HTERT RPE-1 (cell line): Measurements from ENCODE around the gene UGT1A1.

ENCODE experiments used
- in situ Hi-C: fragments of 300-500 bp; cut with MboI; formaldehyde crosslinking; loops from 4 replicates; pipeline ENCODE4 v1.14.3; 2020; ENCODE audit warnings: low sequenced_read_pairs

Gene UGT1A1

DNA sequence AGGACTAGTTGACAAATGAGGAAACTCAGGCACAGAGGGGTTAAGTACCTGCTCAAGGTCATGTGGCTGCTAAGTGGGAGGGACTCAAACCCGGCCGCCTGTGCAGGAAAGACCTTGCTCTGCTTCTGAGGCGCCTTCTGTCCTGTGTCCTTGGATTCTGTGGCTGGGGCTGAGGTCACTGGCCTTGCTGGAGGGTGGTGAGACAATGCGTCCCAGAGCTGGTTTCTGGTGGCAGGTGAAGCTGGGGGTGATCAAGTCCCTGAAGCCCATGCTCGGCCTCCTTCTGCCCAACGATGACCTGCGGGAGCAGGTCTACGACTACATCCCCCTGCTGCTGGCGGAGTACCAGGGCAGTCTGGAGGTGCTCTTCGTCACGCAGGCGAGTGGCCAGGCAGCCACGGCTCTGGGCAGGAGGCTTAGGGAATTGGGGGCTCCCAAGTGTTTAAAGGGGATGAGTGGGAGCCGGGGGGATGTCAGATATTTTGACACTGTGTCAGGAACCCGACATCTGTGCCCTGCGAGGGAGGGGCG, 34.1 kb downstream of the UGT1A1 start:
- in situ Hi-C loops: no loop called here

DNA sequence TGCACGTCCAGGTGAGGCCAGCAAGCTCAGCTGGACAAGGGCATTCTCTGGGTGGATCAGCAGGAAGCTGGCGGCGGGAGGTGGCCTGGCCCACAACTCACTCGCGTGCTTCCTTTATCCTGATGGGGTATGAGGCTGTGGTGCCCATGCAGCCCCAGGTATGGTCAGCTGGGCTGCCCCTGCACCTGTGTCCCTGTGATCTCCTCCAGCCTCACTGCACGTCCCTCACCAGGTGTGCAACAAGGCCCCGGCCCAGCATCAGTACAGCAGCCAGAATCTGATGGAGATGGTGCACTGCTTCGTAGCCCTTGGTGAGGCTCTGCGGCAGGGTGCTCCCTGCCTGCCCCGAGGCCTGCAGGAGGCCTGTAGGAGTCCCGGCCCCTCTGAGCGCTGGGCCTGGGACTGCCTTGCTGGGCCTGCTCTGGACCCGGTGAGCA, 35.7 kb downstream of the UGT1A1 start:
- in situ Hi-C loops: no loop called here

DNA sequence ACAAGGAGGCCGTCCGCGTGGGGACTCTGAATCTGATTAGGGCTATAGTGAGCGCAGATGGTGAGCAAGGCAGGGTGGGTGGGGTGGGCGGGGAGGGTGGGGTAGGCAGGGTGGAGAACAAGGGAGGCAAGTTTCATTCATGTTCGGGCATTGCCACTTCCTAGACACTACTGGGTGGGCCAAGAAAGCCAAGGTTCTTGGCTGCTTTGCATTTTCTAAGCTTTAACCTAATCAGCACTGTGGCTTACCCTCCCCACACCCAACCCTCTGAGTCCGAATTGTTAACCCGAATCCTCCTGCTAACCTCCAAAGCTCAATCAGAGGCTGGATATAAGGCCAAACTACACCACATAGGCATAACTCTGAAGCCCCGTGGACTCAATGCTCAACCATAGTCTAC, 36.2 kb downstream of the UGT1A1 start:
- in situ Hi-C loops: no loop called here

DNA sequence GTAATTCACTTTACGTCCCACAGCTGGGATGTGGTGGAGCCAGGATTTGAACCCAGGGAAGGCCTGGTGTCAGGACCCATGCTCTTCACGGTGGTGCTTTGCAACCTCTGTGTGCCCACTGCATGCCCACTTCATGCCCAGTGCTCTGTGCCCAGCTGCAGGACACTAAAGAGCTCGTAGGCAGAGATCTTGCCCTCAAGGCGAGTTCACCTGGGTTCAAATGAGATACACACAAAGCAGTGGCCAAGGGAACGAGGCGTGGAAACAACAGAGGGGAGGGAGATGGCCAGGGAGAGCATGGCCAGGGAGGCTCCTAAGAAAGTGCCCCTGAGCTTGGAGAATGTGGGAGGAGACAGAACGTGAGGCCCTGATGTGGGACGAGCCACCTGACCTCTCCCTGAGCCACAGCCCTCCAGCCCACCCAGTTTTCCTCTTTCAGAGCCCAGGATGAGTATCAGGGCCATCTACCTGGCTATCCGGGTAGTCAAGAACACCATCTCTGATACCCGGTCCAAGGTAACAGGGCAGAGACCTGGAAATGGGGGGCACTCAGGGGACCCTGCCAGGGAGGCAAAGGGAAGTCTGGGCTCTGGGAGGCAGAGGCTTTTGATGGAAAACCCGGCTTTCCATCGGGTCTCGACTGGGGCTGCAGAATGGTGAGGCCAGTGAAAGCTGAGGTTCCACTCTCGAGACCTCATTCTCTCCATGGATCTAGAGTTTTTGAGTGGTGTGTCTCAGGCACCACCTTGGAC, 38.4 kb downstream of the UGT1A1 start:
- in situ Hi-C loops: no loop called here

DNA sequence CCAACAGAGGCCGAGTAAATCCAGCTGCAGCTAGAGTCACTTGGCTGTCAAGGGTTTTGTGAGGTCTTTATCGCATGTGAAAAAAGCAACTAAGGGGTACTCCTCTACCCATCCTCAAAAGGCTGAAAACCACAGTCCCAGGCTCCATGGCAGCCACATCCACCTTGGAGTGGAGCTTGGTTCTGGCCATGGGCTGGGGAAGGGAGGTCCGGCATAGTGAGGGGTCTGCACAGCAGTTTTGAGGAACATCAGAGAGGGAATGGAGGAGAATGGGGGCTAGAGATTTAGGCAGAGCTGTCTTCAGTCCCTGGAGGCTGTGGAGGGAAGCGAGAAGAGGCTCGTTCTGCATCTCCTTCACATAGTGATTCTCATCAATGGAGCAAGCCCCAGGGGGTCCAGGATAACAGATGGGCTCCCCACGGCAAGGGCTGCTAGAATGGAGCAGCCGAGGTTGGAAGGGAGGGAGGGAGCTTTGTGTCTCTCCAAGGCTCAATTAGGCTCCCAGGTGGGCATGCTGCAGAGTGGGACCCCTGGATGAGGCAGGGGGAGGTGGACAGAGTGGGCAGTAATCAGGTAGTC, 39.1 kb downstream of the UGT1A1 start:
- in situ Hi-C loops: no loop called here

DNA sequence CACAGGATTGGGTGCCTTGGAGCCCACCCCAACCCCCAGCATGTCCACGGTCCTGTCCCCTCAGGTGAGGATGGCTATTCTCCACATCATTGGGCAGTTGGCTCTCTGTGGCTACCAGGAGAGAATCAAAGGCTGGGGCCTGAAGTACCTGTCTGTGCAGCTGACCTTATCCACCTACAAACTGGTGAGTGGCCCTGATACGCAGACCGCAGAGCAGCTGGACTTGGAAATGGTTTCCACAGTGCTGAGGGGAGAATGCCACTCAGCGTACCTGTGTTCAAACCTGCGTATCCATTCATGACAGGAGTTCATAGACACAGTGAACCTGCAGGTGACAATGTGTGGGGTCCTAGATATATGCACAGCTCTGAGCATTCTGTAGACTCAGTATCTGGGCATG, 39.6 kb downstream of the UGT1A1 start:
- in situ Hi-C loops: no loop called here

DNA sequence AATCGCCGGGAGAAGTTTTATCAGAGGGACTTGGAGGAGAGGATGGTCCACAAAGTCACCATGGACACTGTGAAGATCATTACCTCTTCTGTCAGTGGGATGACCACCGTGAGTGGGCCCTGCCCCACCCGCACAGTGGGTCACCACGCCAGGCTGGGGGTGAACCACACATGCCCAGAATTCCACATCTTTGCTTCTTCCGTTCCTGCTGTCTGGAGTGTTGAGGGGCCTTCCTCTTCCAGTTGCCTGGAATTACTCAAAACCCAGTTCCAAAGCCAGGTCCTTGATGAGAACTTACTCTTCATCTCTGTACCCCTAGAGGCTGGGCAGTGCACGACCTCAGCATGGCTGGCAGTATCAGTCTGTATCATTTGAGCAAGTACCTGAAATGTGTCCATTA, 40.1 kb downstream of the UGT1A1 start:
- in situ Hi-C loops: no loop called here

DNA sequence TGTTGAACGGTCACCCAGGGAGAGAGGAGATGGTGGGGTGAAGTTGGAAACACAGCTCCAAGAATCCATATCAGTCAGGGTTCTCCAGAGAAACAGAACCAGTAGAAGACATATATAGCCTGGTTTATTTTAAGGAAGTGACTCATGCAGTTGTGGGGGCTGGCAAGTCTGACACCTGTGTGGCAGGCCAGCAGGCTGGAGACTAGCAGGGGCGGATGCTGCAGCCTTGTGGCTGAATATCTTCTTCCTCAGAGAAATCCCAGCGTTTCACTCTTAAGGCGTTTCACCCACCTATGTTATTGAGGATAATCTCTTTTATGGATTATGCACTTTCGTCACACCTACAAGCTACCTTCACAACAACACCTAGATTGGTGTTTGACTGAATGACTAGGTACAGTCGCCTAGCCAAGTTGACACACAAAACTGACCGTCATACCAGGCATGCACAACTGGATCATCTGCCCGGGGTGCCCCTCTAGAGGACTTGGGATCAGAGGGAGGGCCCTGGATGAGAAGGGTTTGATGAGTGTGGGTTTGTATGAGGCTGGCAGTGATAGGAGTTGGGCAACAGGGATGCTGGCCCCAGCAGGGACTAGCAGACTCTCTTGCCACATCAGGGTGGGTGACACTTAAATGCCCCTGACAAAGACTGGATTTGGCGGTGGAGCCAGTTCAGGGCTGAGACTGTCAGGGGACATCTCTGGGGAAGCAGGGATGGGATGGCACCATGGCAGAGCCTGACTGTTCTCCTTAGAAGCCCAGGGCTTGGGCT, 41.5 kb downstream of the UGT1A1 start:
- in situ Hi-C loops: no loop called here

DNA sequence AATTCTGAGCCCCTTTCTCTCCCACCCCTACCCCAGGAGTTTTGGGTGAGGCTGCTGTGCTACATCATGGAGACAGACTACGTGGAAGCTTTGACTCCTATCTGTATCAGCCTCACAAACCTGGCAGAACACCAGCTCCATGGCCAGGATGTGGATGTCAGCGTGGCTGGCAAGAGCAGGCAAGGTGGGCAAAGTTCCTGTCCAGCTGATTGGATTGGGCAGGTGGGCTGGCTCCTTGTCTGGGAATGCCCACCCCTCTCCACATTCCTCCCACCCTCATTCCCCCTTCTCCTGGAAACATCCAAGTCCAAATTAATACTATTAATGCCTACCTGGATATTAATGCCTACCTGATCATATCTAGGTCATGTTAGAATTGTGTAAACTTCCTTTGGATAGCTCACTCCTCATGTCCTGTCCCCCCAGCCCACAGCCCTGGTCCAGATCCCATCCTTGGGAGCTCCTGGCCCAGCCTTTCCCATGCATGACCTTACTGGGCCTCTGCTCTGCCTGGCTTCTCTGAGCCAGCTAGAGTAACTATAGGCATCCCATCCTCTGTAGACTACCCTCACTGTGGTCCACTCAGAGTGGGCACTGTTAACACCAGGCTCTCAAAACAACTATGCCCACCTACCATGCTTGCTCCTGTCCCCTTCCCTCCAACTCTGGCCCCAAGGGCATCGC, 42.2 kb downstream of the UGT1A1 start:
- in situ Hi-C loops: no loop called here

DNA sequence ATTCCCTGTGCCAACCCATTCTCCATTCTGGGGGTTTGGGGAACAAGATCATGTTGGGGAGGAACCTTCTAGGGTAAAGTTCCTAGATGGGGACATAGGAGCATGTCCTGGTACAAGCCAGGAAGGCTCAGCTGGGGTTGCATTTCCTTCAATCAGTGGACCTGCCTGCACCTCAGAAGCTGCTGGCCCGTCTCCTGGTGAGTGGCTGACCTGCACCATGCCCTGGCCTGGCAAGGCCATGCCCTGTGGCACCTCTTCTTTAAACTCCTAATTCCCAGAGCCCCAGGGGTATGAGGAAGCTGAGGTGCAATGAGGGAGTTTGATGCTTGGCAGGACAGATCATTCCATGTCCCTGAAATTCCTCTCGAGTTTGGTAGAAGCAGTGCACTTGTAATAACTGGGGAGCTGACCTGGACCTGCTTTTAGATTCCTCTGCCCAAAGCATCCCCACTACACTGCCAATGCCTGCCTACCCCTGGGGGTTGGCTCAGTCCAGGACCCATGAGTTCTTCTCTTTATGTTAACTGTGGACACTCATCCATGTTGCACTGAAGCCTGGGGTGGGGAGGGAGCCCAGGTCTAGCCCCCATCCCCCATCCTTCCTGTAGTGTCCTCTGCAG, 43.3 kb downstream of the UGT1A1 start:
- in situ Hi-C loops: no loop called here

DNA sequence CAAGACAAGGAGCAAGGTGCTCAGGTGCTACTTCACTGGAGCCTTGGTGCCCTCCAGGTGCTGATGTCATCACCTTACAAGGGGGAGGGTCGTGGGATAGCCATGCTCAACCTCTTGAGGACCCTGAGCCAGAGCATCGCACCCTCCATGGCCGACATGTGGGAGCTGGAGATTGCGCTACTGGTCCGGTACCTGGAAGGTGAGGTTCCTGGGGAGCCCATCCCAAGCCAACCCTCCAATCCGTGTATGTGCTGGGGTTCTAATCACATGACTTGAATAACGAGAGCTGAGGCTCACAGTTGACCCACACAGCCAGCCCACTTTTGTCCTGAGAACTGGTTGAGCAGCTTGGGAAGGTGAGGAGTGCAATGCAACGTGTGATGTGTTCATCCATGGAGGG, 43.9 kb downstream of the UGT1A1 start:
- in situ Hi-C loops: no loop called here

DNA sequence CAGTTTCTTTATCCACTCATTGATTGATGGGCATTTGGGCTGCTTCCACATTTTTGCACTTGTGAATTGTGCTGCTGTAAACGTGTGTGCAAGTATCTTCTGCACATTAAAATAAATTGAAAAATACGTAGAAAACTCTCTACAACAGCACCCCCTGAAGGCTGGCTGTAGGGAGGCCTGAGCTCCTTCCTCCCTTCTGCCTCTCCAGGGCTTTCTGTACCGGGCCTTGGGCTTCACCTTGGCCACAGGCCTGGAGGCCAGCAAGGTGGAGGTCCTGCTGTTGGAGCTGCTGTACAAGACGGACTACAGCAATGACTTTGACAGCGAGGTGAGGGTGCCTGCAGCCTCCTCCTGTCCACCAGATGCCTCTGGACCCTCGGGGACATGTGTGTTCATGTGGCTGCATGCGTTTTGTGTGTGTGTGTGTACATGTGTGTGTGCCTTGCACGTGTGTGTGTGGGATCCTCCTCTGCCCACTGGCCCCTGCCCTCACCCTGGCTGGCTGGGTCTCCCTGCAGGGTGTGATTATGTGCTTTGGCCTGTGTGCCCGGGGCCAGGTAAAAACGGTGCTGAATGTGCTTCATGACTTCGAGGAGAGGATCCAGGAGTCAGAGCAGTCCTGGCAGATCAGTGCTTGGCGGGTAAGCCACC, 47.3 kb downstream of the UGT1A1 start:
- in situ Hi-C loops: no loop called here

DNA sequence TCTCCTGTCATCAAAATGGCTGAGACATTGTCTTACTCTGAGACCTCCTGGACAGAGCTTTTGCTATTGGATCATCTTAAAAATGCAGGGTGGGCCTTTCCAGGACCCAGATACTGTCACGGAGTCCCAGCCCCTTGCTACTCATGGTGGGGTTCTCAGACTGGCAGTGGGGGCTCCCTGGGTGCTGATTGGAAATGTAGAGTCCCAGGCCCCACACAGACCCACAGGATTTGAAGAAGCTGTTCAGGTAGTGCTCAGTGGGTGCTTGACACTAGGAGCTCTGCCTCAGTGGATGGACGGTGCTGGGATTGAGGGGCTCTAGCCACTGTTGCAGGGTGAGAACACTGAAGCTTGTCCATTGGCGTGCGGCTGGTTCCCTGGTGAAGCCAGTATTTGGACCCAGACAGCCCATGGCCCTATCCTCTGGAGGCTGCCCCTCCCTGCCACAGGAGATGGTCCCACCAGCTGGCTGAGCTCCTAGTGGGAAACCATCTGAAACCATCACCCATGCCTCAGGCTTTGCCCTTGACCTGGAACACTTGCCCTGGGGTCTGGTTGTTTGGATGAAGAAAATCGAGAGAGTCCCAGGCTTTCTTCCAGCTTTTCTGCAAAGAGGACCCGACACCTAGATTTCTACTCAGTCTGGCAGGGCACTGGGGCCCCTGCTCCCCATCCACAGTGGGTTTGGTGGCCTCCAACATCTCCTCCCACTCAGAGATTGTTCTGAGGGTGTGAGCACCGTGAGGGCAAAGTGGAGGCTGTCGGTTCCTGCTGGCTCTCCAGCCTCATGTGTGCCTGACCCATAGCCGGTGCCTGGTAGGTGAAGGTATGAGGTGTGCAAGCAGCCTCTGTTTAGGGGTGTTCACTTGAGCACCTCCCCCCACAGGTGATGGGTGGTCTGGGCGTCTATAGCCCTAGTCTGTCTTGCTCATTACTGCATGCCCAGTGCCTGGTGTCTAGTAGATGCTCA, 48.2 kb downstream of the UGT1A1 start:
- in situ Hi-C loops: no loop called here

DNA sequence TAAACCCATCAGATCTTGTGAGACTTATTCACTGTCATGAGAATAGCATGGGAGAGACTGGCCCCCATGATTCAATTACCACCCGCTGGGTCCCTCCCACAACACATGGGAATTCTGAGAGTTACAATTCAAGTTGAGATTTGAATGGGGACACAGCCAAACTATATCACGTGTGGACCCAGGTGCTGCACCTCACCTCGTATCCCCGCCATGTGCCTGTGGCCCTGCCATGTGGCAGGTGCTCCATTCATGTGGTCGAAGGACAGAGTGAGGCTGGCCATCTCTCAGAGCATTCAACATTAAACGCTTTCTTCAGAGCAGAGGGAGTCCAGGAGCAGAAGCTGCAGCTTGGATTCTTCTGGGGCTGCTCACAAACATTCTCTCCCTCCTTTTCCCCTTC, 50.3 kb downstream of the UGT1A1 start:
- in situ Hi-C loops: no loop called here

DNA sequence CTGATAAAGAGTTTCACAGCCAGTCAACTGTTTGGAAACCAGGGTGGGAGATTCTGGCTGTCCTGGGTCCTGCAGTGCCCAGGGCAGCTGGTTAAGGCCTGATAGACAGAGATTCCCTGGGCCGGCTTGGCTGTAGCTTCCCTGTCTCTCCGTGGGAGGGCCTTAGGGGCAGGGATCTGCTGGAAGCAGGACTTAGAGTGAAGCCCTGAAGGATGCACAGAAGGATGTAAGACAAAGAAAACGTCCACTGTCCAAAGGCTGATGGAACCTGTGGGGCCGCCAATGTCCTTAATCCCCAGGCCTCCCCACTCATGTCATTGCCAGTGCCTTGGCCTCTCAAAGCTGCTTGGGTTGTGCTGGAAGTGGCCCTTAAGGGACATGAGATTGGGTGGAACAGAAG, 51.0 kb downstream of the UGT1A1 start:
- in situ Hi-C loops: no loop called here

DNA sequence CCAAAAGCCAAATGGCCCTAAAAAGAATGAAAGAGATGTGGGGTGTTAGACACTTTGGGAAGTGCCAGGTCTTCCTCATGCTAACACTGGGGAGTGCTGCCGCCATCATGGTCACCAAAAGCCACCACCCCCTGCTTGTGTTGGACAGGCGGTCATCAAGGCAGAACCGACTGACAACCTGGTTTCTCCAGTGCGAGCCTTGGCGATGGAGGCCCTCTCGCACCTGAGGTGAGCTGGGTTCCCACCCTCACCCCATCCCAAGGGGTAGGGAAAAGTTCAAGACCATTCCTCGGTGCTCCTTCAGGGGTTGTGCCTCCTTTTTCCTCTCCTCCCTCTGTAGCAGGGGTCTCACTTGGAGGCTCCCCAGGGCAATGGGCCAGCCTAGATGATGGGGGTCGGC, 51.7 kb downstream of the UGT1A1 start:
- in situ Hi-C loops: no loop called here

DNA sequence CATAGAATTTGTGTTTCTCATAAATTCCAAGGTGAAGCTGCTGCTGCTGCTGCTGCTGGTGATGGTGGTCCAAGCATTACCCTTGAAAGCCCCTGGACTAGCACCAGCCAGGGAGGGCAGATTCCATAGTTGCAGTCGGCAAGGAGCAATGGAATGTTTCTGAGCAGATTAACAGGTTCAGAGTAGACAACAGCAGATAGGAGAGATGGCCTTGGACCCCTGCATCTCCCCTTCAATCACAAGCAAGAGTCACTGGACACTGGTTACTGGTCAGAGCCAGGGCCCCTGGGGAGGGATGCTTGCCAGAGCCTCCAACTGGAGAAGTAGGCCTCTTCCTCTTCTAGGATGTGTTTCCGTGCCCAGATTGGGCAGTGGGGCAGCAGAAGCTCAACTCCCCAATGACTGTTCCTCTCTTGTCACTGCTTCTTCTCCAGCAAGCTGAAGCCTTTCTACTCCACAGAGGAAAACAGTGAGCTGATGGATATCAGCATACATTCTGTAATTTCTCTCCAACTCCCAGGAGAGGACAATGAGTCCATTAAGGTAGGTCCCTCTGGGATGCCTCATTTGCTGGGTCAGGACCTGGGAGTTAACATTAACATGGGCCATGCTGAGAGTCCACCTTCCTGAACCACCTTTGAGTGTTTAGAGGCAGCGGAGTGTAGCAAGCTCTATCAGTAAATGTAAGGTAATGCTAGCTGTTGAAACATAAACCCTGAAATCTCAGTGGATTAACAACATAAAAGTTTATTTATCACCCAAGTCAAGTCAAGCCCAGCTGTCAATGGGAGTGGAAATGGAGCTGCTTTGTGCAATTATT, 53.4 kb downstream of the UGT1A1 start:
- in situ Hi-C loops: no loop called here
